HepG2 (cell line): Measurements from ENCODE around the gene ZMIZ1. TPM values are rescaled to one million over a fixed set of nuclear protein-coding genes. Genes with fewer than 3 reads are reported as not detected.

Experiments used
- ARID2 ChIP-seq: sonication (generic); formaldehyde crosslinking; IDR thresholded peaks from 2 replicates; pipeline ENCODE4 v1.8.1; 2022; ENCODE audit warnings: mild to moderate bottlenecking, missing genetic modification reagents, borderline replicate concordance
- CHCHD3 ChIP-seq: sonication (generic); formaldehyde crosslinking; IDR thresholded peaks from 2 replicates; pipeline ENCODE4 v1.8.0; 2022; ENCODE audit warnings: mild to moderate bottlenecking, missing genetic modification reagents, moderate library complexity
- CSRNP1 ChIP-seq: sonication (generic); formaldehyde crosslinking; IDR thresholded peaks from 2 replicates; pipeline ENCODE4 v1.8.1; 2023; ENCODE audit warnings: mild to moderate bottlenecking, missing genetic modification reagents
- MYC ChIP-seq: sonication (generic); formaldehyde crosslinking; IDR thresholded peaks from 2 replicates; pipeline ENCODE4 v1.9.0; 2021; ENCODE audit warnings: missing genetic modification reagents, borderline replicate concordance
- PHF8 ChIP-seq: sonication (generic); formaldehyde crosslinking; IDR thresholded peaks from 2 replicates; pipeline ENCODE4 v1.5.0; 2020; ENCODE audit warnings: missing genetic modification reagents
- RFXAP ChIP-seq: sonication (generic); formaldehyde crosslinking; IDR thresholded peaks from 2 replicates; pipeline ENCODE4 v1.4.0; 2020; ENCODE audit warnings: missing genetic modification reagents, borderline replicate concordance
- SIN3B ChIP-seq: fragments of 150-350 bp; IDR thresholded peaks from 2 replicates; pipeline ENCODE4 v1.6.1; 2014; ENCODE audit warnings: low read length
- SMARCE1 ChIP-seq: fragments of 450-650 bp; IDR thresholded peaks from 2 replicates; pipeline ENCODE4 v1.6.1; 2017; ENCODE audit warnings: borderline replicate concordance
- SP140L ChIP-seq: sonication (generic); formaldehyde crosslinking; IDR thresholded peaks from 2 replicates; pipeline ENCODE4 v1.4.0; 2020; ENCODE audit warnings: missing genetic modification reagents, borderline replicate concordance
- SRY ChIP-seq: sonication (generic); formaldehyde crosslinking; IDR thresholded peaks from 2 replicates; pipeline ENCODE4 v1.8.0; 2022; ENCODE audit warnings: mild to moderate bottlenecking, missing genetic modification reagents
- TCF12 ChIP-seq, 2 experiments: fragments of 450-650 bp in 1 of 2; sonication (generic) in 1 of 2; formaldehyde crosslinking in 1 of 2; IDR thresholded peaks; 2 replicates each; pipeline versions ENCODE4 v1.6.1 to v1.8.0; 2017 to 2022; ENCODE audit warnings: antibody characterized with exemption in 1 of 2, mild to moderate bottlenecking in 1 of 2, missing genetic modification reagents in 1 of 2, moderate library complexity in 1 of 2
- TOE1 ChIP-seq: sonication (generic); formaldehyde crosslinking; IDR thresholded peaks from 2 replicates; pipeline ENCODE4 v1.4.0; 2020; ENCODE audit warnings: mild to moderate bottlenecking, missing genetic modification reagents
- TSC22D2 ChIP-seq: sonication (generic); formaldehyde crosslinking; IDR thresholded peaks from 2 replicates; pipeline ENCODE4 v1.5.1; 2020; ENCODE audit warnings: missing genetic modification reagents, mild to moderate bottlenecking, borderline replicate concordance
- ZNF205 ChIP-seq: IDR thresholded peaks from 2 replicates; pipeline ENCODE4 v1.6.1; 2018; ENCODE audit warnings: missing biosample characterization, missing genetic modification reagents
- ZNF318 ChIP-seq: sonication (generic); formaldehyde crosslinking; IDR thresholded peaks from 2 replicates; pipeline ENCODE4 v1.4.0; 2020; ENCODE audit warnings: mild to moderate bottlenecking, missing genetic modification reagents
- ZNF362 ChIP-seq: sonication (generic); formaldehyde crosslinking; IDR thresholded peaks from 2 replicates; pipeline ENCODE4 v1.4.0; 2020; ENCODE audit warnings: missing genetic modification reagents, mild to moderate bottlenecking, borderline replicate concordance
- ZNF496 ChIP-seq: sonication (generic); formaldehyde crosslinking; IDR thresholded peaks from 2 replicates; pipeline ENCODE4 v1.8.1; 2023; ENCODE audit warnings: mild to moderate bottlenecking, moderate library complexity, missing genetic modification reagents; ENCODE audit not compliant: insufficient replicate concordance
- ZNF546 ChIP-seq: sonication (generic); formaldehyde crosslinking; conservative IDR thresholded peaks from 2 replicates; pipeline ENCODE4 v1.8.1; 2023; ENCODE audit warnings: mild to moderate bottlenecking, missing genetic modification reagents
- ZNF841 ChIP-seq: sonication (generic); formaldehyde crosslinking; IDR thresholded peaks from 2 replicates; pipeline ENCODE4 v1.8.1; 2023; ENCODE audit warnings: missing genetic modification reagents, borderline replicate concordance
- polyA plus RNA-seq, 8 experiments: library from polyadenylated mRNA; depleted of rRNA in 3 of 8; stranded (reverse) in 7 of 8; unstranded in 1 of 8; fragments of >200 nt; fragmentation: Illumina TruSeq in 4 of 8; extraction: Trizol in 4 of 8; gene quantifications; 2 replicates each; pipeline versions ENCODE4 v1.2.1 to v1.2.3, GENCODE V29; 2011 to 2016; ENCODE audit warnings: low read depth in 4 of 8, missing spikeins in 1 of 8, mixed read lengths in 1 of 8; ENCODE audit not compliant: insufficient read depth in 1 of 8
- total RNA-seq, 5 experiments: library from RNA; depleted of rRNA; stranded (reverse); fragments of >200 nt; fragmentation: Illumina TruSeq; extraction: Trizol; gene quantifications; 2 replicates each; pipeline ENCODE4 v1.2.3, GENCODE V29; 2016; ENCODE audit warnings: low read depth in 1 of 5

The ZMIZ1 gene
- total and polyA plus RNA-seq, 2 of the 13 experiments (the other 11 are each of a cell fraction or from before 2014, with no cell fraction given), result 5.3 to 10.2 TPM

- TF ChIP-seq CSRNP1 (CRISPR knock-in tag) (no peak), PHF8 (CRISPR knock-in tag) (no peak), TSC22D2 (CRISPR knock-in tag) (no peak), ZNF318 (CRISPR knock-in tag) (no peak), ZNF496 (CRISPR knock-in tag) (no peak), SIN3B (no peak), MYC (no peak), ARID2 (CRISPR knock-in tag) (no peak), SMARCE1 (no peak), ZNF841 (CRISPR knock-in tag) (no peak), ZNF205 (no peak), ZNF362 (CRISPR knock-in tag) (peak; percentile 39; the same call in 1 of the 2 replicates), ZNF546 (CRISPR knock-in tag) (no peak), SRY (CRISPR knock-in tag) (no peak), TCF12 (IDR thresholded peaks at IDR 0.05) (no peak), TCF12 (CRISPR knock-in tag; IDR thresholded peaks at IDR 0.05) (no peak), SP140L (CRISPR knock-in tag) (no peak), RFXAP (CRISPR knock-in tag) (no peak), TOE1 (CRISPR knock-in tag) (no peak), CHCHD3 (CRISPR knock-in tag) (no peak)
These were observed 117.1 kb downstream of the ZMIZ1 start (continued) for GRCh38 chr10:79185796-79186374.
